HG03521 (cell line): Measurements from ENCODE around the gene ARID5A.

Source experiments
- ATAC-seq: cut with Tn5 transposase; IDR thresholded peaks from one replicate; pipeline ENCODE4 v1.9.1; 2021; ENCODE audit warnings: mild to moderate bottlenecking, moderate library complexity; ENCODE audit not compliant: unreplicated experiment

Gene ARID5A

DNA sequence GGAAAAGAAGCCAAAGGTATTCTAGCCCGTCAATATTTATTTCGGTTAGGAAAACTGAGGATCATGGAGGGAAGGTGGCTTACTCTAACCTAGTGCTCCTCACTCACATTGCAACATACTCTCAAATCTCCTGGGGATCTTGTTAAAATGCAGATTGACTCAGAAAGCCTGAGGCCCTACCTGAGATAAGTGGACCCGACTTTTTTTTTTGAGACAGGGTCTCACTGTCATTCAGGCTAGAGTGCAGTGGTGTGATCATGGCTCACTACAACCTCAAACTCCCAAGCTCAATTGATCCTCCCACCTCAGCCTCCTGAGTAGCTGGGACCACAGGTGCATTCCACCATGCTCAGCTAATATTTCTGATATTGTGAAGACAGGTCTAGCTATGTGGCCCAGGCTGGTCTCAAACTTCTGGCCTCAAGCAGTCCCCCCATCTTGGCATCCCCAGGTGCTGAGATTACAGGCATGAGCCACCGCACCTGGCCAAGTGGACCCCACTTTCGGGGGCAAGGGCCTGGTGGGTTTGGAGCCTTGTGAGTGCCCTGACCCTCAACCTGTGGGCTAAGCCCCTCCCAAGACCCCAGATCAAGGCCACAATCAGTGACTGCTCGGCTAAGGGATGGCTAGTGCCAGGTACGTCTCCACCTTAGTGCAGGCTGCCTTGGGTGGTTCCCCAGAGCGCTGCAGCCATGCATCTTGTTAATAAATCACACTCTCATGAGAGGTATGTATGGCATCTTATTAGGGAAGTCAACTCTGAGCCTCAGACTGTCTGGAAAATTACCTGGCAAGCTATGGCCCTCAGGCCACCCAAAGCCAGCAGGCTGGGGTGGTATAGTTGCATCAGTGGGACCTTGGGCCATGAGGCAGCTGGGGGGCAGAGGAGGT, 30.3 kb upstream of the ARID5A start:
- ATAC-seq, result no peak

DNA sequence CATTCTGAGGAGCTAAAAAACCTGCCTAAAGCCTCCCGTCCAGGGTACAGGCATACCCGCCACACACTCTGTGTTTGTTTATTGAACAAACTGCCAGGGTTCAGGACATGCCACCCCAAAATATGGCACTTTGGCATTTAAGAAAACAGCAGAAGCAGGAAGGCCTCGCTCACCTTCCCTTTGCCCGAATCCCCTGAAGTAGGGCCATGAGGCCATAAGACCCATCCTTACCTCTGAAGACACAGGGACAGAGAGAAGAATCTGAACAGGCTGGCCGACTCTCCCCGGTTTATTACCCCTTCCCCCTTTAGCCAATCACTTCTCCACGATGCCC, 29.7 kb upstream of the ARID5A start:
- ATAC-seq, result no peak

DNA sequence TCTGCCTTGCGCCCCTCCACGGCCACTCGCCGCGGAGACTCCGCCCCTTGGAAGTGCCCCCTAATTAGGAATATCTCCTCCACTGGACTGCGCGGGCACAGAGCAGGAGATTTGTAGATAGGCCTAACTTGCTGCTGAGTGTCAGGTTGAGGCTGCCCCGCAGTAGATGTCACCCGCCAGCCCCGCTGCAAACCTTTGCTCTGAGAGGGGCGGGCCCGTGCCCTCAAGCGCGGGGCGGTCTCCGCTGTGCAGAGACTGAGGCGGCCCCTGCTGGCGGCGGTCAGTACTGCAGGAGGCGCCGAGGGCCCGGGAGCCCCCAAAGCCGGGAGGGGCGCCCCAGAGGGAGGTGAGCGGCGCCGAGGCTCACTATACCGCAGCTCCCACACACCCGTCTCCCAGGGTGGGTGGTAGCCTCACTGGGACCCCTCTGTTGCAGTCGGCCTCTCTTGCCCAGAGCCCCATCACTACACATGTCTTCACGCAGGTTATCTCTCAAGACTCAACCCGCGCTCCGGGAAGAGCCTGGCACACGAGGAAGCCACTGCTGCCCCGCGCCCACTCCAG, 28.5 kb upstream of the ARID5A start:
- peak; percentile 58 for ATAC-seq

DNA sequence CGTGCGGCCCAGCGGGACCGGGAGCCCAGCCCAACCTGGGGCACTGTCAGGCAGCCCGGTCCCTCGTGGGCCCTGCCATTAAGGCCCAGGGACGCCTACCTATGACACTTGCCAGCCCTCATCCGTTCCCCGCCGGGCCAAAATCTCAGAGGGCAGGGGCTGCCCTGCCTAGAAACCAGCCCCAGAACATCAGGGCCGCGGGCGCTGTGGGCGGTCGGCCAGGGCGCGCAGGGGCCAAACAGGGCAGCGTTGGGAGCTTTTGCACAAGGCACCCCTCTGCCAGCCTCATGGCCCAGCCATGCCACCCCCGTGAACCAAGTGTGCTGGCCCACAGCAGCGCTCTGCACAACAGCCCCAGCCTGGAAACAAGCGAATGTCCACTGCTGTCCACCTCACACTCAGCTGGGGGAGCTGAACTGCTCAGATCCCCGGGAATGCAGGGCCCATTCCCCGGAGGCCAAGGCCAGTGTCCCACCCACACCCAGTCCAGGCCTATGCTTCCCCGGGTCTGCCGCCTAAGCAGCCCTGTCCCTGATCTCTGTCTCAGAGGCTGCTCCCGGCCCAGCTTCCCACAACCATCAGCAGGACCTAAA, 27.9 kb upstream of the ARID5A start:
- no peak for ATAC-seq

DNA sequence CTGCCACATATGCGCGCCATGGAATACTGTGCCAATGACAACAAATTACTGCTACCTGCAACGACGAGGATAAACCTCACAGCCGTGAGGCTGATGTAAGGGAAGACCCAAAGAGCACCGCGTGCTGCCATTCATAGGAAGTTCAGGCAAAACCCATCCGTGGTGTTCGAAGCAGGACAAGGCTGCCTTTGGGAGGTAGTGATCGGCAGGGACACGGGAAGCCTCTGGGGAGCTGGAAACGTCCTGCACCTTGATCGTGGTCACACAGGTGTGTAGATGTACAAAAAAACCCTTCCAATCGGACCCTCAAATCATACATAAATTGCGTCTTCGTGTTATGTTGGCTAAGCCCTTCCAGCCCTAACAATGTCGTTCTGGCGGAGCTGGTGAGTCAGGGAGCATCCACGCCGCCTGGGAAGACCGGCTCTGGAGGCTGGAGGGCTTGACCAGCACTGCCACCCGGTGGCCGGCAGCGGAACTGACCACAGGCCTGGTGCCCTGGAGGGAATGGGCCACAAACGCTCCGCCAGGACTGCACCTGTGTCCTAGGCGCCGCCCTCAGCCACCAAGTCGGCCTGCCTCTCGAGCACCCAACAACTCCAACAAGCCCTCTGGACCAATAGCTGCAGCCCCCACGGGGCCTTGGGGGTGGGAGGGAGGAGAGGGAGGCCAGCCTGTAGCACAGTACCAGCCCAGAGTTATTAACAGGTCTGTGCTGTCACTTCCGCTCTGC, 27.3 kb upstream of the ARID5A start:
- no peak for ATAC-seq

DNA sequence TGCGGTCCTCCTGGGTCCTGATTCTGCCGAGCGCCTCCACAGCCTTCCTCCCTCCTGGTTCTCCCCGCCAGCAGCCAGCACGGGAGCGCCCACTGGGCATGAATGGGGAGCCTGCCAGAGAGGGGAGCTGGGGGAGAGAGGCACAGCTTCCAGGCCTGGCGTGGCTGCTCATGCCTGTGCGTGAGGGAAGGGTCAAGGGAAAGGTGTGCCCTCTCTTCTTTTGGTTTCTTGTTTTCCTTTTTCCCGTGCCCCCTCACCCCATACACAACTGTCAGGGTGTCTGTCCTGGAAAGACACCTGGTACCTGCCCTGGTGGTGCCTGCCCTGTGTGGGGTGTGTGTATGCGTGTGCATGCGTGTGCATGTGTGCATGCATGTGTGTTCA, 26.7 kb upstream of the ARID5A start:
- no peak for ATAC-seq

DNA sequence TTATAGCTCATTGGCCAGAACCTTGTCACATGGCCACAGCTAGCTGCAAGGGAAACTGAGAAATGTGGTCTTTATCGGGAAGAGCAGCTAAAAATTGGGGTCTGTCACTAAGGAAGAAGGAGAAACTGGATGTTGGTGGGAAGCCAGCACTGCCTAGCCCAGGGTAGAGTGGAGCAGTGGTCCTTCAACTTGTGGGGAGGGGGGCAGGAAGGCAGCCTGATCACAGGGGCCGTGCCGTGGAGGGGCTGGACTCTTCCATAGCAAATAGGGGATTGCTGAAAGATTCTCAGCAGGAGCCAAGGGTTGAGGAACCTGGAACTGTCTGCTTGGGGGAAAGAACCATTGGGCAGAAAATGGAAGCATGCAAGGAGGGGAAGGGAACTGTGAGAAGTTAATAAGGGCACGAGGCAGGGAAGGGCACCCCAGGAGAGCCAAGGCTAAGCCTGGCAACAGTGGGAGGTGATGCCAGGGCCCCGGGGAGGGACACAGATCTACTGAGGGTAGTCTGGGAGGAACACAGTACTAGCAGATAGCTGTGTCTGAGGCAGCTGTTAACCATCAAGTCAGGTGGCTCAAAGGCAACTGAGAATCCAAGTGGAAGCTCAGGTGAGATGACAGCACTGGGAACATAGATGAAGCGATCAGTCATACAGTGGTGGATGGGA, 25.5 kb upstream of the ARID5A start:
- no peak for ATAC-seq

DNA sequence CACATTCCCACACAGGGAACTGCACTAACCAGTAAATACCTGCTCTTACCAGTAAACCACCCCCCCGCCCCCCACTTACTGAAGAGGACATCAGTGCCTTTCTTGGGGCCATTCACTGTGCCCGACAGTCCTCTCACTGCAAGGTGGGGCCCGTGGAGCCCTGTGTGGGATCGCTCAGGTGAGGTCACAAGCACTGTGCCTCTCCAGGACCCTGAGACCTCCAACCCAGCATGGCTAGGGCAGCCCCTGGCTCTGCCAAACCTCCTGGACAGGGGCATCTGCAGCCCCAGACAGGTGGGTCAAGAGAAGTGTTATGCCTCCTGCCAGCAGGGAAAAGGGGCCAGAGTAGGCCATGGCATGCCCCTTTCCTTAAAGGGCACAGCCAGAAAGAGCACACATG, 24.7 kb upstream of the ARID5A start:
- ATAC-seq, result no peak

DNA sequence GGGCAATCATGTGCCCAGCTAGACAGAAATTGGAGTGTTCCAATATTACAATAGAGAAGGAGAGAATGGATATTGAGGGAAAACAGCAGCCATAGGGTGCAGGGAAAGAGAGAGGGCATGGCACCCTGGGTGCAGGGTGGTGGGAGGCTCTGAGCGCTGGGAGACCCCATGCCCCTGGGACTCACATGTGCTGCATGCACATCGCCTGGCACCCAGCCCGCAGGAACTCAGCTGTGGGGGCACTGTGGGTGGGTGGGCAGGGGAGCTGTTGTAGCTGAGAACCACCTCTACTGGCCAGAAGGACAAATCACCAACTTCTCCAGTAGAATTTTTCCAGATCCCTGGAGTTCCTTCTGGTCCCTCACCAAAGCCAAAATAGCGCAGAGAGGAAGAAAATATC, 24.2 kb upstream of the ARID5A start:
- no peak for ATAC-seq

DNA sequence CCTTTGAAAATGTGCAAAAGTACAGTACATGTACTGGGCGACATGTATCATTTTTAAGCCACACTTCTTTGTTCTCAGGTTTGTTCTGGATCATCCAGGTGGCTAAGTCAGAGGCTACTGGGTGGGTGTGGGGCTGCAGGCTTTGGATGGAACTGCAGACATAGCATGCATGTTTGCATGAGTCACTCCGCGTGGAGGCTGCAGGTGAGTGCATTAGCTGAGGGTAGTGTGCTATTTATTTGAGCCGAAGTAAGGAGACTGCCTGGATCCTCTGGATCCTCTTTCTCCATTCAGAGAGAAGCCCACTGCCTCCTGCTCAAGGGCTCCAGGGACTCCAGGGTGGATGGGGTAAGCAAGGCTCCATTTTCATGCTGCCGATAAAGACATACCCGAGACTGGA, 22.0 kb upstream of the ARID5A start:
- no peak for ATAC-seq

DNA sequence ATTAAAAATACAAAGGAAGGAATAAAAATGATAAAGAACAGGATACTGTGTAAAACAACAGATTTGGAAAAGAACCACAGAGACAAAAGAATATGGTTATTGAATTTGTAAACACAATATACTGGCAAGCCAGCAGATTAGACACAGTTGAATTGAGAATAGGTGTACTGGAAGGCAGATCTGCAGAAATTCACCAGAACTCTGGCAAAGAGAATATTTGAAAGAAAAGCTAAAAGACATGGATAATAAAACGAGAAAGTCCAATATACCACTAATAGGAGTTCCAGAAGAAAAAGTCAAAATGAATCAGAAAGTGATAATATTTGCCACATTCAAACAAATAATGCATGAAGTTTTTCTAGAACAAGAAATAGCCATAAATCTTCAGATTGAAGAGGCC, 19.5 kb upstream of the ARID5A start:
- no peak for ATAC-seq

DNA sequence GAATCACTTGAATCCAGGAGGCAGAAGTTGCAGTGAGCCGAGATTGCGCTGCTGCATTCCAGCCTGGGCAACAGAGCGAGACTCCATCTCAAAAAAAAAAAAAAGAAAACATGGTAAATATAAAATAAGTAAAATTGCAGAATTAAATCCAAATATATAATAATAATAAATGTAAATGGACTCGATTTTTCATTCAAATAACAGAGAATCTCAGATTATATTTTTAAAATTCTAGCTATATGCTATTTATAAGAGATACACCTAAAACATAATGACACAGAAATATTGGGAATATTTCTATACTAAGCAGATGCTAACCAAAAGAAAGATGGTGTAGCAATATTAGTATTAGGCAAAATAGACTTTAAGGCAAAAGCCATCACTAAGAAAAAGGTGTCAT, 16.3 kb upstream of the ARID5A start:
- ATAC-seq, result no peak

DNA sequence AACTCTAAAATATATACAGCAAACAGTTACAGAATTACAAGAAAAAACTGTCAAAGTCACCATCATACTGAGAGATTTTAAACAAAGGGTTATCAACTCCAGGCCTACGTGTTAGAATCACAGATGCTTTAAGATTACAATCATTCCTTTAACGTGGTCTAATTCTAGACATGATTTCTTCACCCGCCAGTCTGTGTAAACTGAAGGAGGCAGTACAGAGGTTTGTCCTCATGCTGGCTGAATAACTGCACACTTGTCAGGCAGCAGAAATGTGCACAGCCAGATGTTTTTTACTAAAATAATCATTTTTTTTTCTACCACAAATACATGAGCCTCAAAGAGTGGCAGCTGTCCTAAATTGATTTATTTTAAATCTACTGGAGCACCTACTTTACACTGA, 15.9 kb upstream of the ARID5A start:
- ATAC-seq, result no peak

DNA sequence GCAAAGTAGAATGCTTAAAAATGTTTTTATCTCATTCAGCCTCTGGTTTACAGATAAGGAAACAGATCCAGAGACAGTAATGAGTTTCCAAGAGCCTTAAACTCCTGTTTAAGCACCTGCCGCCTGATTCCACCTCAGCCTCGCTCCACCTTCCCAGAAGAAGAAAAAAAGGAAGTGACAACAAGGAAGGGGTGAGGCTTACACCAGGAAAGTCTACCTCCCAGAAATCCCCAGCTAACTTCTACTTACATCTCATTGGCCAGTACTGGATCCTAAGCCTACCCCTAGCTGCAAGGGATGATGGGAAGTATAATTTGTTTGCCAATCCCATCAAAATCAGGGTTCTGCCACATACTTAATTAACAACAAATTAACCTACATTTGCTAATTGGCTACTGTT, 15.3 kb upstream of the ARID5A start:
- ATAC-seq, result no peak

DNA sequence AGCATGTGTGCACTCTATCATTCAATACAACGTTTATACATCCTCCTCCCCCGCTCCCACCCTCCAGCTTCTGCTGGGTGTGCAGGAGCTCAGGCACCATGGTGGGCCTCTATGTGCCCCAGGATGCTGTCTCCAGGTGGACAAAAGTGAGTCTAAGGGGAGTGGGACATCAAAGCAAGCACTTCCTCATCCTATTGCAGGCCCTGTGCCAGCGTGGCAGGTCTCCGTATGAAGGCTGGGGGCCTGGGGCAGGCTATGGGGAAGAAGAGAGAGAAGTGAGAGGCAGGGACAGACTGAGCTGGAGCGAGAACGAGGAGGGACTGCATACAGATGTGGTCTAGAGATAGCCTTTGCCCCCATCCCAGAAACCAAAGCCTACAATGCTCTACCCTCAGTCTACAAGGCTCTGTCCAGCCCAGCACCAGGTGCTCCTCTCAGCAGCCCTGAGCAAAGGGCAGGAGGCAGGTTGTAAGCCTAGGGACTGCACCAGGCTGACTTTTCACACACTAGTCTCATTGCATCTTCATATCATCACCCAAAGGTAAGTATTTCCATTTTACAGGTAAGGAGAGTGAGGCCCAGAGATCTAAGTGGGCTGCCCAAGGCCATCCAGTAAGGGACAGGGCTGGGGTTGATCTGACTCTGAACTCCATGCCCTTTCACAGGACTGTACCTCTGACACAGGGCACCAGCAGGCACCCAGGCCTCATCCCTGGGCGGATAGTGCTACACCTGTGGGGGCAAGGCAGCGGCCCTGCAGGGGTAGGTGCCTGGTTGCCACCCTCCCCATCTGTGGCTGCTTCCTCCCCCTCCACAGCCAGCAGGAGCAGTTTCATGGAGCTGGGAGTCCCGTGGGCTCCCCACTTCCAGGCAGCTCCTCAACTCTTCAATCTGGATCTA, 14.0 kb upstream of the ARID5A start:
- no peak for ATAC-seq

DNA sequence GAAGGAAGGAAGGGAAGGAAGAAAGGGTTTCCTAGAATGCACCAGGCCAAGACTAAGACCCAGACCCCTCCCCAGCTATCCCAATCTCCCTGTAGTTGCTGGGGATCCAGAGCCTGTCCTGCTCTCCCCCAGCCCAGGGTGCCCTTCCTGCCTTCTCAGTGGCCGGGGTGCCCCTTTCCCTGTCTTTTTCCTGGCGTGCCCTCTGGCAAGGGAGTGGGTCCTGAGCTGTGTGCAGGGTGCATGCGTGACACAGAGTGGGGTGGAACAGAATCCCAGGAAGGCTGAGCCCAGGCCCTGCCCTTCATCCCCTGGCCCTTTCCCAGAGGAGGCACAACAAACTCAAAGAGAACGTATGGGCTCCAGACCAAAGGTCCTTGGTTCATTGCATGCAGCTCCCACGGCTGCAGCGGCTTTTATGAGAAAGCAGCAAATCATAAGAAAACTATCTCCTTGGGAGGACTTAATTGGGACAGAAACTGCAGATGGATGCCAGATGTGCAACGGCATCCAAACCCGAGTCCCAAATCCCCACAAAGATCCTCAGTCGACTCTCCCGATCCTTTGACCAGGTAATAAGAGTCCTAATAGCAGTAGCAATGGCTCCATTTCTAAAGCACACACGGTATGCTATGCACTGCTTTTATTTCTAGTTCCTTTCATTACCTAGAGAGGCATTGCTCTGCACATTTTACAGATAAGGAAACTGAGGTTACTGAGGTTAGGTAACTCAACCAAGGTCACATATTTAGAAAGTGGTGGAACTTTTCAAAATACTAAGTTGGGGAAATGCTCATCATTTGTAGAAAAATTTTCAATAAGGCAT, 12.7 kb upstream of the ARID5A start:
- ATAC-seq, result no peak

DNA sequence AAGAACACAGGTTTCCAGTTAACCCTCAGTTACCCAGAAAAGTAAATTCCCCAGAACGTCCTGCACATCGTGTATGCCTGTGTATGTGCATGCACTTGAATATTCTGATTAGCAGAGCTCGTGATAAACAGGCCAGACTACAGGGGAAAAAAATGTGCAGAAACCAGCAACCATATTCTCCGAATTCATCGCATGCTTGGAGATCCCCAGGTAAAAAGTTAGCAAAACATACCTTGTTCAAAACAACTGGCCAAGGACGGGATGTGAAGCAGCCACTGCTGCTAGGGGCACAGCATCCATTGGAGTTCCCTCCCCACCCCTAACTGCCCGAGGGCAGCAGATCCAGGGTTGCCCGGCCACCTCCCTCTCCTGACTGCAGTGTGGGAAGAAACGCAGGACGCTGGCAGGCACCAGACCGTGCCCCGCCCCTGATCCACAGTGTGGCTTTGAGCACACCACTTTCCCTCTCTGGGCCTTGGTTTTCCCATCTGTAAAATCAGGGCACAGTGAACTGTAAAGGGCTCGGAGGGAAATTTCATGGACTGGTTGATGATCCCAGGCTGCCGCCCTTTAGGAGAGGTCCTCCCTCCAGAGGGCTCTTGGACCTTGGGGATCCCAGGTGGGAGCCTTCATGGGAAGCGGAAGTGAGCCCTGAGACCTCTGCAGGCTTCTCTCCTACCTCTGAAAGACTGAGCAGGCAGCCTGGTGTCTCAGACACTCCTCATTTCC, 11.9 kb upstream of the ARID5A start:
- no peak for ATAC-seq

DNA sequence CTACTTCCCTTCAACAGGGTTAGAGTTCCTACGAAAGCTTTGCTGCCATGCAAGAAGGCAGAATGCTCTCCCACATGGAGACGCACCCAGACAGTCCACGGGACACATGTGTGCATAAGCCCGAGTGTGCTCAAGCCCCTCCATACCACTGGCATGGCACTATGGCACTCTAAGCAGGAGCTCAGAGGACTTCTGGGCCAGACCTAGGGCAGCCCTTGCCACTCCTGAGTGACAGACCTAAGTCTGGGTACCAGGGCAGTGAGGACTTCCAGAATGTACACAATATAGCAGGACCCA, 11.4 kb upstream of the ARID5A start:
- ATAC-seq, result no peak

DNA sequence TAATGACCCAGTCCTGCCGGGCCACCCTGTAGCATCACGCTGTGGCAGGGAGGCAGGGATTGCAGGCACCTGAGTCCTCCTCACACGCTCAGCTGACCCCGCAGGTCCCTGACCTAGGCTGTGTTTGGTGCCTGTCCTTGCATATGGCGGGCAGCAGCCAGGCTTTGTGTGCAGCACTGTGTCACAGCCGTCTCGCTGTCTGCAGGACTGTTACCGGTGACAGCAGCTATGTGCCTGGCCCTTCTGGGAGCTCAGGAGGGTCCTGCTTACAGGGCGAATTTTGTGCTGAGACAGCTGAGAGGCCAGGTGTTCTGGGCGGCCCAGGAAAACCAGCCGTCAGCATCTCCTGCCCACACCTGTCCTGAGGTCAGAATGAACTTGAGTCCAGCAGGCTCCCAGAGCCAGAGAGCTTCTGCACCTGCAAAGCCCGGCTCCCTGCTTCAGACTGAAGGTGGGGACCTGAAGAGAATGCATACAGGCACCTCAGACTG, 10.4 kb upstream of the ARID5A start:
- no peak for ATAC-seq
